Keratinocyte (primary cell): ENCODE results near the gene NCKAP1. TPM values are rescaled to one million over a fixed set of nuclear protein-coding genes. Genes with fewer than 3 reads are reported as not detected.

Source experiments
- DNase-seq: peaks from one replicate; pipeline ENCODE4 v3.0.0-alpha.2; 2011; ENCODE audit warnings: low read depth, missing footprints, low spot score
- FAIRE-seq: peaks from 2 replicates; lab custom pipeline; 2011; peaks lifted over from hg19 to GRCh38; lab: Jason Lieb, UNC
- H2AFZ ChIP-seq: 2 replicates; pipeline ENCODE4 v1.6.0; 2012; ENCODE audit warnings: low read length, control low read depth, inconsistent platforms; ENCODE audit not compliant: control insufficient read depth
- H3K27ac ChIP-seq: 2 replicates; pipeline ENCODE4 v1.5.1; 2011; ENCODE audit warnings: low read length; ENCODE audit not compliant: control insufficient read depth, insufficient read depth
- H3K27me3 ChIP-seq: 3 replicates; pipeline ENCODE4 v1.6.0; 2011; ENCODE audit warnings: low read length; ENCODE audit not compliant: control insufficient read depth, insufficient read depth; ENCODE audit errors: extremely low read depth
- H3K36me3 ChIP-seq, 2 experiments: 2 replicates in 1 of 2; 3 replicates in 1 of 2; pipeline ENCODE4 v1.5.1; 2011; ENCODE audit warnings: low read length in 2 of 2, mild to moderate bottlenecking in 1 of 2; ENCODE audit not compliant: control insufficient read depth in 2 of 2, insufficient read depth in 2 of 2; ENCODE audit errors: extremely low read depth in 1 of 2
- H3K4me1 ChIP-seq: 3 replicates; pipeline ENCODE4 v1.5.1; 2011; ENCODE audit warnings: low read length; ENCODE audit not compliant: control insufficient read depth, insufficient read depth; ENCODE audit errors: extremely low read depth
- H3K4me2 ChIP-seq: 3 replicates; pipeline ENCODE4 v1.6.0; 2011; ENCODE audit warnings: low read depth, low read length; ENCODE audit not compliant: control insufficient read depth, insufficient read depth; ENCODE audit errors: extremely low read depth
- H3K4me3 ChIP-seq, 3 experiments: fragments of 200-600 bp in 1 of 3; sonication (generic) in 1 of 3; 2 replicates in 2 of 3; 3 replicates in 1 of 3; pipeline ENCODE4 v1.5.1; 2011 to 2016; ENCODE audit warnings: low read length in 3 of 3, mild to moderate bottlenecking in 3 of 3, control low read depth in 2 of 3, inconsistent platforms in 1 of 3, low read depth in 1 of 3, mixed read lengths in 1 of 3, mixed run types in 1 of 3, moderate library complexity in 1 of 3; ENCODE audit not compliant: control insufficient read depth in 2 of 3, insufficient read depth in 2 of 3; ENCODE audit errors: extremely low read depth in 1 of 3
- H3K79me2 ChIP-seq: 2 replicates; pipeline ENCODE4 v1.6.0; 2012; ENCODE audit warnings: low read length; ENCODE audit not compliant: control insufficient read depth, insufficient read depth
- H3K9ac ChIP-seq: 3 replicates; pipeline ENCODE4 v1.6.0; 2011; ENCODE audit warnings: low read length; ENCODE audit not compliant: control insufficient read depth, insufficient read depth; ENCODE audit errors: extremely low read depth
- H3K9me1 ChIP-seq: 3 replicates; pipeline ENCODE4 v1.6.0; 2011; ENCODE audit warnings: low read length; ENCODE audit not compliant: control insufficient read depth, insufficient read depth; ENCODE audit errors: extremely low read depth
- H3K9me3 ChIP-seq: 2 replicates; pipeline ENCODE4 v1.5.1; 2012; ENCODE audit warnings: low read depth, low read length; ENCODE audit not compliant: control insufficient read depth
- H4K20me1 ChIP-seq: 3 replicates; pipeline ENCODE4 v1.6.0; 2011; ENCODE audit warnings: low read length; ENCODE audit not compliant: control insufficient read depth, insufficient read depth; ENCODE audit errors: extremely low read depth
- EZH2 ChIP-seq: IDR thresholded peaks from one replicate; pipeline ENCODE4 v1.6.1; 2012; ENCODE audit warnings: inconsistent platforms, mild to moderate bottlenecking, low read length, moderate library complexity
- dilution Hi-C: fragments of 300-500 bp; cut with MboI; formaldehyde crosslinking; loops from one replicate; pipeline ENCODE4 v1.7.0; 2020; ENCODE audit warnings: low sequenced_read_pairs; ENCODE audit not compliant: extremely low pct_ligation_motif_present
- polyA plus RNA-seq, 5 experiments: library from polyadenylated mRNA; depleted of rRNA in 3 of 5; stranded (reverse) in 3 of 5; stranded (forward) in 1 of 5; unstranded in 1 of 5; fragments of >200 nt; gene quantifications; 1 replicate in 1 of 5; 2 replicates in 3 of 5; 3 replicates in 1 of 5; pipeline versions ENCODE4 v1.2.1 to v1.2.3, GENCODE V29; 2011 to 2012; ENCODE audit warnings: missing spikeins in 2 of 5, low read depth in 1 of 5, low replicate concordance in 1 of 5
- TF ChIP-seq, protein P1 (sequence below), 3 experiments: IDR thresholded peaks in 1 of 3; conservative IDR thresholded peaks in 1 of 3; optimal IDR thresholded peaks in 1 of 3; 2 replicates in 2 of 3; 3 replicates in 1 of 3; pipeline versions ENCODE3 to v1.5.1; 2011; ENCODE audit warnings: low read length in 3 of 3, mild to moderate bottlenecking in 3 of 3, moderate library complexity in 2 of 3, control low read depth in 1 of 3, inconsistent platforms in 1 of 3; ENCODE audit not compliant: insufficient read depth in 2 of 3; ENCODE audit errors: extremely low read depth in 1 of 3

Gene NCKAP1
- polyA plus RNA-seq, 1 donor (not counting 4 experiments of a cell fraction or from before 2014, with no cell fraction given) = 207 TPM

DNA sequence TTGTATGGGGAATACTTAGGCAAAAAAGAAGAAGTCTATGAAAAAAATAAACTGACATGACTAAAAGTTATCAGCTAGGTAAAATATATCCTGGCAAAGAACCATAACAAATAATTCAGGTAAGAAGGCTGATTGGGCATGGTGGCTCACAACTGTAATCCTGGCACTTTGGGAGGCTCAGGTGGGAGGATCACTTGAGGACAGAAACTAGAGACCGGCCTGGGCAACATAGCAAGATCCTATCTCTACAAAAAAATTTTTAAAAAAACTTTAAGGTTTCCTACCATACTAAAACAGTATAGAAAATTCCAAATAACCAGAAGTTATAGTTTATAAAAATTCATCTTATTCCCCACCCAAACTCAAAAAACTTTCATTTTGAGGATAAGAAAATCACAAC lies 10.8 kb downstream of the NCKAP1 start:
- Histone ChIP-seq H4K20me1 (peaks cover 14% of the 10 kb centered on the region), H3K27me3 (no peaks in the 10 kb centered on the region), H3K9ac (no peak overlapping the region), H2AFZ (no peak overlapping the region), H3K4me3 (no peak overlapping the region), H3K27ac (no peak overlapping the region), H3K9me1 (no peaks in the 10 kb centered on the region), H3K4me1 (peaks cover 6% of the 10 kb centered on the region), H3K79me2 (peaks cover 99% of the 10 kb centered on the region), H3K9me3 (no peaks in the 10 kb centered on the region), H3K4me2 (no peak overlapping the region), H3K36me3 (peaks cover 0 to 3% of the 10 kb centered on the region in 2 experiments)
- TF ChIP-seq, protein P1, sequence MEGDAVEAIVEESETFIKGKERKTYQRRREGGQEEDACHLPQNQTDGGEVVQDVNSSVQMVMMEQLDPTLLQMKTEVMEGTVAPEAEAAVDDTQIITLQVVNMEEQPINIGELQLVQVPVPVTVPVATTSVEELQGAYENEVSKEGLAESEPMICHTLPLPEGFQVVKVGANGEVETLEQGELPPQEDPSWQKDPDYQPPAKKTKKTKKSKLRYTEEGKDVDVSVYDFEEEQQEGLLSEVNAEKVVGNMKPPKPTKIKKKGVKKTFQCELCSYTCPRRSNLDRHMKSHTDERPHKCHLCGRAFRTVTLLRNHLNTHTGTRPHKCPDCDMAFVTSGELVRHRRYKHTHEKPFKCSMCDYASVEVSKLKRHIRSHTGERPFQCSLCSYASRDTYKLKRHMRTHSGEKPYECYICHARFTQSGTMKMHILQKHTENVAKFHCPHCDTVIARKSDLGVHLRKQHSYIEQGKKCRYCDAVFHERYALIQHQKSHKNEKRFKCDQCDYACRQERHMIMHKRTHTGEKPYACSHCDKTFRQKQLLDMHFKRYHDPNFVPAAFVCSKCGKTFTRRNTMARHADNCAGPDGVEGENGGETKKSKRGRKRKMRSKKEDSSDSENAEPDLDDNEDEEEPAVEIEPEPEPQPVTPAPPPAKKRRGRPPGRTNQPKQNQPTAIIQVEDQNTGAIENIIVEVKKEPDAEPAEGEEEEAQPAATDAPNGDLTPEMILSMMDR (optimal IDR thresholded peaks at IDR 0.05 in 1 of 3, IDR thresholded peaks at IDR 0.05 in 1 of 3, conservative IDR thresholded peaks at IDR 0.05 in 1 of 3; ENCODE audit: extremely low read depth in 1 of 3, insufficient read depth in 2 of 3, low read length in 3 of 3) = no peak
- TF ChIP-seq EZH2 = no peak
- dilution Hi-C loops = no loop called here
- DNase-seq (no peak), FAIRE-seq (no peak)

DNA sequence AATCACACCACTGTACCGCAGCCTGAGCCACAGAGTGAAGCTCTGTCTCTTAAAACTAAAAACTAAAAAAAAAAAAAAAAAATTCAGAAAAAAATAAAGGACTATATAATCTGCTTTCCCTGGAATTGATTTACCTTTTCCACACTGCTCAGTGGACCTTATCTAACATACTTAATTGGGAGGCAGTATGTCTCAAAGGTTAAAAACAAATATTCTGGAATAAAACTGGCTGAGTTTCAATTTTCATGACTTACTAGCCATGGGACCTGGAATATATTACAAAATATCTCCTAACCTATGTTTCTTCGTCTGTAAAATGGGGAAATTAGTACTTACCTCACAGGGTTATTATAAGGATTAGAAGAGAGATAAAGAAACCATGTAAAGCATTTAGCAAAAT lies 11.8 kb downstream of the NCKAP1 start:
- Histone ChIP-seq H3K4me1 (peaks cover 12% of the 10 kb centered on the region), H3K4me3 (no peak overlapping the region), H3K9me3 (no peaks in the 10 kb centered on the region), H3K79me2 (peaks cover 99% of the 10 kb centered on the region), H4K20me1 (peaks cover 14% of the 10 kb centered on the region), H3K36me3 (peaks cover 0 to 3% of the 10 kb centered on the region in 2 experiments), H2AFZ (no peak overlapping the region), H3K4me2 (no peak overlapping the region), H3K27ac (no peak overlapping the region), H3K9me1 (no peaks in the 10 kb centered on the region), H3K9ac (no peak overlapping the region), H3K27me3 (no peaks in the 10 kb centered on the region)
- FAIRE-seq (no peak), DNase-seq (no peak)
- TF ChIP-seq, protein P1 (optimal IDR thresholded peaks at IDR 0.05 in 1 of 3, IDR thresholded peaks at IDR 0.05 in 1 of 3, conservative IDR thresholded peaks at IDR 0.05 in 1 of 3; ENCODE audit: extremely low read depth in 1 of 3, insufficient read depth in 2 of 3, low read length in 3 of 3) = no peak
- no peak for TF ChIP-seq EZH2
- dilution Hi-C loops = no loop called here
